ENCODE results near the gene SMCO3.
"Not testable (repeated sequence)": the region's sequence is repeated elsewhere in the genome, so short reads cannot be mapped to it uniquely, and the experiment has no call there.

The SMCO3 gene

DNA sequence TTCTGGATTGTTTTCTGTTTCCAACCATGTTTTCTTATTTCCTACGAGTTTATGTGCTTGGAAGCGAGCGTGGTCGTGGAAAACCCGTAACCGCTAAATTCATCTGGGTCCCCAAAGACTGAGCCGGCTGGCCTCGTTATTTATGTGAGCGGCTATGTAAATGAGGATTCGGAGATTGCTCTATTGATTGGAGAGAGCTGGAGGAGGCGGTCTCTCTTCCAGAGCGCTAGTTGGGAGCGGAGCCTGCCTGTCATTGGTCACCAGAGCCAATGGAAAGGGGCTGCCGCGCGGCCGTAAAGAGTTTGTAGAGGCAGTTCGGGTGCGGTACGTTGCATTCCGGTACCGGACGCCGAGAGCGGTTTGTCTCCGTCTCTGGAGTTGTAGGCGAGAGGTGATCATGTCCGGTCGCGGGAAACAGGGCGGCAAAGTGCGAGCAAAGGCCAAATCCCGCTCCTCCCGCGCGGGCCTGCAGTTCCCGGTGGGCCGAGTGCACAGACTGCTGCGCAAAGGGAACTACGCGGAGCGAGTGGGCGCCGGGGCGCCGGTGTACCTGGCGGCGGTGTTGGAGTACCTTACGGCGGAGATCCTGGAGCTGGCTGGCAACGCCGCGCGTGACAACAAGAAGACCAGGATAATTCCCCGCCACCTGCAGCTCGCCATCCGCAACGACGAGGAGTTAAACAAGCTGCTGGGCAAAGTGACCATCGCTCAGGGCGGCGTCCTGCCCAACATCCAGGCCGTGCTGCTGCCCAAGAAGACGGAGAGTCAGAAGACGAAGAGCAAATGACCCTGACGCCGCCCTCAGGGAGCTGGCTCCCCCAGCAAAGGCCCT is 39.7 kb downstream of the SMCO3 start:
- peak; percentile 84 to 90 for DNase-seq

- no peak for DNase-seq
Observed at GRCh38 chr12:14773685-14774073, 40.3 kb downstream of the SMCO3 start.

DNA sequence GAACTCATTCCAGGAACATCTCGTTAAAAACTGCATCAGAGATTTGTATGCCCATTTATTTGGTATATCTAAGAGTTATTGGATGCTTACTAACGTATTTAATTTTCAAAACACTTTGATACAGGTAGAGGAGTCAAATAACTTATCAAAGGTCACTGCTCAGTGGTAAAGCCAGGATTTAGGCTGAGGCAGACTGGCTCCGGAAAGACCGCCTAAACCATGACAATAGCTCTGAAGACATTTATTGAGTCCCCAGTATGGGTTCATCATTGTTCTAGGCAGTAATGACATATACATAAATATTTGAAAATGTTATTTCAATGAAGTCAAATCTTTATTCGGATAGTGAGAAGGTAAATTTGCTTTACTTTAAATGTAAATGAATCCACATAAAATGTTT is 41.0 kb downstream of the SMCO3 start:
- no peak for DNase-seq

GRCh38 chr12:14771651-14772137 is 42.3 kb downstream of the SMCO3 start:
- peak; percentile 18 to 41 for DNase-seq

DNA sequence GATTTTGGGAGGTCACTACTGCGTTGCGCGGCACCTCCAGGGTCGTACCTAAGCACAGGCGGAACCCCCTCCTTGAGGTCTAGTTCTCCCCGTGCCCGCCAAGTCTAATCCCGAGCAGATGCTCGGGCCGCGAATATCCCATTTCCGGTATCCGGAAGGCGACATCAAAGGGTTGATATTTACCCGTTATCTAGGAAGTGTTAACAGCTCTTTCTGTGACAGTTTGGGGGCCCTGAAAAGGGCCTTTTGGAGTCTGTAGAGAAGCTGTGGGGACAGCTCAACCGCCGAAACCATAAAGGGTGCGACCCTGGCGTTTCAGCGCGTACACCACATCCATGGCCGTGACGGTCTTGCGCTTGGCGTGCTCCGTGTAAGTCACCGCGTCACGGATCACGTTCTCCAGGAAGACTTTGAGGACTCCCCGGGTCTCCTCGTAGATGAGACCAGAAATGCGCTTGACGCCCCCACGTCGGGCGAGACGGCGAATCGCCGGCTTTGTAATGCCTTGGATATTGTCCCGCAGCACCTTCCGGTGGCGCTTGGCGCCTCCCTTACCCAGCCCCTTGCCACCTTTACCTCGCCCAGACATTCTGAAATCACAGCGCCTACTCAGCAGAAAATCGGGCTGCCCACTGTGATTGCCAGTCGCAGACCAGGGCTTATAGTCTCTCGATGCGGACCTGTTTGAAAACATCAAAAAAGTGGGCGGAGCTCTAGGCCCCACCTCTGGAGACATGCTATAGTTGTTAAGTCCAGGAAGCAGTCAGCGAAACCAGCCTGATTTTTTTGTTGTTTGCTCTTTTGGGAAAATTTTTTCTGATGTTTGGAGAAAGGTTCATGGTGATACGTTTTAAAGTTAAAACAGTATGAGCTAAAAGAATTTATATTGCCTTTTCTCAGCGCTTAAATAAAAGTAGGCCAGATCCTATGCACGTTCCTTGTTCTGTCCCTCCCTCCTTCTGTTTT is 43.2 kb downstream of the SMCO3 start:
- peak; percentile 66 to 67 for DNase-seq

- DNase-seq = peak; percentile 34 to 68
Observed at GRCh38 chr12:14769969-14770495, 44.0 kb downstream of the SMCO3 start.

GRCh38 chr12:14769466-14769968 is 44.5 kb downstream of the SMCO3 start:
- DNase-seq = peak; percentile 25 to 38

DNA sequence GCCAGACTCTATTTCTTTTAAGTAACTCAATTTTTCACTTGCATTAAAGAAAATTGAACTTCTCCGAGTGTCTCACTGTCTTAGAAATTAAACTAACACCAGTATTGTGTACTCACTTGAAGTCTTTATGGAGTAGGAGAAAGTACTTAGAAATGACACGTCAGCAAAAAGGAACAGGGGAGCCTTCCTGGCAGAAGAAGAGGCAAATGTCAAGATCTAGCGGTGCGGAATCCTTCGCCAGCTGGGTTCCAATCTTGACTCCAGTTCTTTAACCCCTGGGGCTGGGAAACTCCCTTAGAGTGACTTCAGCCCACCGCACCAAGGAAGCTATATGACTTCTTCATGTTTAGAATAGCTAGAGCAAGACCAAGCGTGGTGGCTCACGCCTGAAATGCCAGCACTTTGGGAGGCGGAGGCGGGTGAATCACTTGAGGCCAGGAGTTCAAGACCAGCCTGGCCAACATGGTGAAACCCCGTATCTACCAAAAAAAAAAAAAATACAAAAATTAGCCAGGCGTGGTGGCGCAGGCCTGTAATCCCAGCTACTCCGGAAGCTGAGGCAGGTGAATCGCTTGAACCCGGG is 45.1 kb downstream of the SMCO3 start:
- DNase-seq = no peak

DNA sequence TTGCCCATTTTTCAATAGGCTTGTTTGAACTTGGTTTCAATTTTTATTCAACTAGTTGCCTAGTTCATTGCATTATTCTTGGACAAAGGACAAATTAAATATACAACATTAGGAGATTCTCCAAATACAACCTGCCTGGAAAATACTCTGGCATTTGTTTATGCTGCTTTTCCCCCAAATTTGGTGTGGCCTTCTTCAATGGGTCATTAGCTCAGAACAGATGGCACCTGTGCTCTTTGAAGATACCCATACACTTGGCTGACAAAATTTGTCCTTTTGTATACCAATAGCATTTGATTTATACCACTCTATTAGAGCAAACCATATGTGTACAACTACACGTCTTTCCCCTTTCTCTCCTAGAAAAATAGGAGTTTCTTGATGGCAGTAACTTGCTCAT is 46.4 kb downstream of the SMCO3 start:
- no peak for DNase-seq

- DNase-seq = no peak
Observed at GRCh38 chr12:14766649-14767215, 47.2 kb downstream of the SMCO3 start.

GRCh38 chr12:14766020-14766419 is 48.0 kb downstream of the SMCO3 start:
- not testable (repeated sequence) for DNase-seq

DNA sequence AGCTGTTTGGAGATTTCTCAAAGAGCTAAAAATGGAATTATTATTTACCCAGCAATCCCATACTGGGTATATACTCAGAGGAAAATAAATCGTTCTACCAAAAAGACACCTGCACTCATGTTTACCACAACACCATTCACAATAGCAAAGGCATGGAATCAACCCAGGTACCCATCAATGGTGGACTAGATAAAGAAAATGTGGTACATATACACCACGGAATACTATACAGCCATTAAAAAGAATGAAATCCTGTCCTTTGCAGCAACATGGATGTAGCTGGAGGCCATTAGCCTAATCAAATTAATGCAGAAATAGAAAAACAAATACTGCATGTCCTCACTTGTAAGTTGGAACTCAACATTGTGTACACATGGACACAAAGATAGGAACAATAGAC is 48.6 kb downstream of the SMCO3 start:
- DNase-seq = no peak

- not testable (repeated sequence) for DNase-seq
Observed at GRCh38 chr12:14759711-14760280, 54.2 kb downstream of the SMCO3 start.

DNA sequence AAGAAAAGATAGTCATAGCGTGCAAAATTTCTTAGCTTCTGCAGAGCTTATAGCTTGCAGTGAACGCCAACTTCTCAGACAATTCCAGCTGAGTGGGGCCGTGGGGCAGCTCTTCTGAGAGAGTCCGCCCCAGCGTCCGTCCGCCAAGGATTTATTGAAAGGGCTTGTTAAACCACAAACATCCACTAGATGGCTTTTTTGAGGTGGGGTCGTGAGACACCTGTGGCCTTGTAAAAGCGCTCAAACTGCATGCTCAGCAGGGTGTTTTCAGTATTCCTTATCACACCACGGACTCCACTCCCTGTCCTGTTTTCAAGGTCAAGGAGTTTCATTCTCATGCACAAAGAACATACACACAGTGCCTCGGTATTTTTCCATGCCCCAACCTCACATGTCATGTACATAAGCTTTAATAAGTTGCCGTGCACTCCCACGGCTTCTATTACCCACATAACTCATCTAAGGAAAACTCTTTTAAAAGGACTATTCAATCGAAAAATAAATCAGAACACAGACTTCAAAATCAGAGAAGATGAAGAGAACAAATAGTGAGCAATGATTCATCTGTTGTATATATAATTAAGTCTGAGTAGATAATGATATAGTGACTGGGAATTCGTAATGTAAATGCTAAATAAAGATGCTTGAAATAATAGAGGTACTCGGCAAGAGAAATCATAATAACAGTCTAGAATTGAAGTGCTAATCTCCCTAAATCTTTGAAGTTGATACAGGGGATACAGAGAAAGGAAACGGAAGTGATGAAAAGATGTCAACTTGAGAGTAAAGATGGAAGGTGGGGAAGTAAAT is 57.4 kb downstream of the SMCO3 start:
- DNase-seq = no peak
